Stimulated activated CD4-positive, alpha-beta T cell treated with anti-CD3 and anti-CD28 coated beads, Interleukin-12 subunit alpha, Interleukin-12 subunit beta, amount 100 ng/mL, for 24 hours (primary cell): Measurements from ENCODE around the gene SIDT1.

Source experiments
- DNase-seq, 2 experiments: peaks; one replicate each; pipeline ENCODE4 v3.0.0-alpha.2; 2020; ENCODE audit warnings: low read depth in 2 of 2

SIDT1 gene

GRCh38 chr3:113545594-113545993 lies 13.2 kb downstream of the SIDT1 start:
- DNase-seq: no peak

- DNase-seq: no peak
Measured at GRCh38 chr3:113546414-113546893, 14.1 kb downstream of the SIDT1 start.

GRCh38 chr3:113548501-113548900 lies 16.1 kb downstream of the SIDT1 start:
- no peak for DNase-seq

GRCh38 chr3:113551820-113552219 lies 19.5 kb downstream of the SIDT1 start:
- no peak for DNase-seq

- DNase-seq: no peak
Measured at GRCh38 chr3:113552851-113553250, 20.5 kb downstream of the SIDT1 start.

GRCh38 chr3:113555138-113555537 lies 22.8 kb downstream of the SIDT1 start:
- DNase-seq: no peak

- no peak for DNase-seq
Measured at GRCh38 chr3:113556316-113556945, 24.1 kb downstream of the SIDT1 start.

- no peak for DNase-seq
Measured at GRCh38 chr3:113556946-113557335, 24.6 kb downstream of the SIDT1 start.

- no peak for DNase-seq
Measured at GRCh38 chr3:113557374-113557773, 25.0 kb downstream of the SIDT1 start.

- no peak for DNase-seq
Measured at GRCh38 chr3:113559009-113559408, 26.7 kb downstream of the SIDT1 start.

- no peak for DNase-seq
Measured at GRCh38 chr3:113560271-113560670, 27.9 kb downstream of the SIDT1 start.

GRCh38 chr3:113560831-113561623 lies 28.7 kb downstream of the SIDT1 start:
- DNase-seq: no peak

GRCh38 chr3:113565555-113565954 lies 33.2 kb downstream of the SIDT1 start:
- no peak for DNase-seq

GRCh38 chr3:113570158-113570557 lies 37.8 kb downstream of the SIDT1 start:
- no peak for DNase-seq

- no peak for DNase-seq
Measured at GRCh38 chr3:113571360-113571759, 39.0 kb downstream of the SIDT1 start.

- DNase-seq: no peak
Measured at GRCh38 chr3:113573728-113574127, 41.4 kb downstream of the SIDT1 start.

GRCh38 chr3:113574213-113574612 lies 41.9 kb downstream of the SIDT1 start:
- DNase-seq: no peak

- no peak for DNase-seq
Measured at GRCh38 chr3:113575206-113575605, 42.9 kb downstream of the SIDT1 start.

GRCh38 chr3:113585228-113585627 lies 52.9 kb downstream of the SIDT1 start:
- no peak for DNase-seq

- no peak for DNase-seq
Measured at GRCh38 chr3:113585720-113586119, 53.4 kb downstream of the SIDT1 start.

GRCh38 chr3:113588806-113589205 lies 56.5 kb downstream of the SIDT1 start:
- DNase-seq: no peak

GRCh38 chr3:113589971-113590370 lies 57.6 kb downstream of the SIDT1 start:
- no peak for DNase-seq

GRCh38 chr3:113590983-113591382 lies 58.6 kb downstream of the SIDT1 start:
- no peak for DNase-seq
